ENCODE data around the gene MFAP2.

- TF ChIP-seq CTCF (IDR thresholded peaks at IDR 0.05) (no peak), POLR2AphosphoS5 (IDR thresholded peaks at IDR 0.05; ENCODE audit: low read depth, low read length) (no peak), REST (IDR thresholded peaks at IDR 0.05; ENCODE audit: insufficient read depth in 1 of 2, low read depth in 2 of 2, low read length in 1 of 2) (no peak), SIN3A (IDR thresholded peaks at IDR 0.05; ENCODE audit: borderline replicate concordance, insufficient read depth, low read depth, low read length) (no peak), TCF7L2 (IDR thresholded peaks at IDR 0.05; ENCODE audit: low read depth, low read length) (no peak)
Observed at GRCh38 chr1:17018849-17019248, 38.4 kb upstream of the MFAP2 start.
